ENCODE data around the gene BRD3OS. TPM values are rescaled to one million over a fixed set of nuclear protein-coding genes. Genes with fewer than 3 reads are reported as not detected.

The BRD3OS gene
- total and polyA plus RNA-seq, 2 of the 13 experiments (the other 11 are each of a cell fraction or from before 2014, with no cell fraction given): 4.9 to 5.7 TPM

DNA sequence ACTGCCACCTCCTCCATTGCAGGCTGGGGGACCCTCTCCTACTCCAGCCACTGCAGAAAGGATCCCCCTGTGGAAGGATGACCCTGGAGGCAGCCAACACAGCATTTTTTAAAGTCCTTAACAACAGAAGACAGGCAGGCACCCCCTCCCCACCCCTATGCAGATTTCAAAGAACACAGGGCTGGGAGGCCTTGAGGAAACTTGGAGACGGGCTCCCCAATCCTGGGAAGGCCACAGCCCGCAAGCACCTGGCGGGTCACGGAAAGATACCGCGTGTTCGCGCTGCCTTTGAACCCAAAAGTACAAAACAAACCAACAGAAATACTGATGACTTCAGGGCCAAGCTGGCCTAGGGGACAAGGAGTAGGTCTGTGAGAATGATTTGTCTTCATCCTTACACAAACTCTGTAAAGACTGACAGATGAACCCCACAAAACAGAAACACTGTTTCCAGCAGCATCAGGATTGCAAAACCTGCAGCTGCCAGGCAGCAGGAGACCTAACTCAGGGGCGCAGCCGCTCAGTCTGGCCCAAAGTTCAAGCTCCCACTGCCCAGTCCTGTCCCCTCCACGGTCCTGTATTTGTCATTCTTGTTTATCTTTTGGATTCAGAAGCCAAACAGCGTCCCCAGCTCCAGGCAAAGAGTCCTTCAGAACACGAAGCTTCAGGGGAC lies 46.9 kb upstream of the BRD3OS start (continued):
- TF ChIP-seq ZNF83 (CRISPR knock-in tag; IDR thresholded peaks at IDR 0.05; ENCODE audit: borderline replicate concordance): no peak
- 0 out of 2 replicates have a peak, but pooled peaks have one; percentile 15 for TF ChIP-seq ZFP36L1 (CRISPR knock-in tag; IDR thresholded peaks at IDR 0.05)
- no peak for TF ChIP-seq ZNF883 (CRISPR knock-in tag; IDR thresholded peaks at IDR 0.05; ENCODE audit: not compliant biosample characterization)
- TF ChIP-seq PCBP2 (optimal IDR thresholded peaks at IDR 0.05; ENCODE audit: low read depth, low read length, poor library complexity, severe bottlenecking): no peak
- TF ChIP-seq ZNF101 (CRISPR knock-in tag; IDR thresholded peaks at IDR 0.05; ENCODE audit: borderline replicate concordance, low read depth): no peak
- TF ChIP-seq, protein P1, sequence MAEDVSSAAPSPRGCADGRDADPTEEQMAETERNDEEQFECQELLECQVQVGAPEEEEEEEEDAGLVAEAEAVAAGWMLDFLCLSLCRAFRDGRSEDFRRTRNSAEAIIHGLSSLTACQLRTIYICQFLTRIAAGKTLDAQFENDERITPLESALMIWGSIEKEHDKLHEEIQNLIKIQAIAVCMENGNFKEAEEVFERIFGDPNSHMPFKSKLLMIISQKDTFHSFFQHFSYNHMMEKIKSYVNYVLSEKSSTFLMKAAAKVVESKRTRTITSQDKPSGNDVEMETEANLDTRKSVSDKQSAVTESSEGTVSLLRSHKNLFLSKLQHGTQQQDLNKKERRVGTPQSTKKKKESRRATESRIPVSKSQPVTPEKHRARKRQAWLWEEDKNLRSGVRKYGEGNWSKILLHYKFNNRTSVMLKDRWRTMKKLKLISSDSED (CRISPR knock-in tag; IDR thresholded peaks at IDR 0.05): no peak
- TF ChIP-seq, protein P2, sequence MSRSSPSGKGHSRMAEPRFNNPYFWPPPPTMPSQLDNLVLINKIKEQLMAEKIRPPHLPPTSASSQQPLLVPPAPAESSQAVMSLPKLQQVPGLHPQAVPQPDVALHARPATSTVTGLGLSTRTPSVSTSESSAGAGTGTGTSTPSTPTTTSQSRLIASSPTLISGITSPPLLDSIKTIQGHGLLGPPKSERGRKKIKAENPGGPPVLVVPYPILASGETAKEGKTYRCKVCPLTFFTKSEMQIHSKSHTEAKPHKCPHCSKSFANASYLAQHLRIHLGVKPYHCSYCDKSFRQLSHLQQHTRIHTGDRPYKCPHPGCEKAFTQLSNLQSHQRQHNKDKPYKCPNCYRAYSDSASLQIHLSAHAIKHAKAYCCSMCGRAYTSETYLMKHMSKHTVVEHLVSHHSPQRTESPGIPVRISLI (CRISPR knock-in tag; IDR thresholded peaks at IDR 0.05; ENCODE audit: borderline replicate concordance): no peak
- TF ChIP-seq, protein P3, sequence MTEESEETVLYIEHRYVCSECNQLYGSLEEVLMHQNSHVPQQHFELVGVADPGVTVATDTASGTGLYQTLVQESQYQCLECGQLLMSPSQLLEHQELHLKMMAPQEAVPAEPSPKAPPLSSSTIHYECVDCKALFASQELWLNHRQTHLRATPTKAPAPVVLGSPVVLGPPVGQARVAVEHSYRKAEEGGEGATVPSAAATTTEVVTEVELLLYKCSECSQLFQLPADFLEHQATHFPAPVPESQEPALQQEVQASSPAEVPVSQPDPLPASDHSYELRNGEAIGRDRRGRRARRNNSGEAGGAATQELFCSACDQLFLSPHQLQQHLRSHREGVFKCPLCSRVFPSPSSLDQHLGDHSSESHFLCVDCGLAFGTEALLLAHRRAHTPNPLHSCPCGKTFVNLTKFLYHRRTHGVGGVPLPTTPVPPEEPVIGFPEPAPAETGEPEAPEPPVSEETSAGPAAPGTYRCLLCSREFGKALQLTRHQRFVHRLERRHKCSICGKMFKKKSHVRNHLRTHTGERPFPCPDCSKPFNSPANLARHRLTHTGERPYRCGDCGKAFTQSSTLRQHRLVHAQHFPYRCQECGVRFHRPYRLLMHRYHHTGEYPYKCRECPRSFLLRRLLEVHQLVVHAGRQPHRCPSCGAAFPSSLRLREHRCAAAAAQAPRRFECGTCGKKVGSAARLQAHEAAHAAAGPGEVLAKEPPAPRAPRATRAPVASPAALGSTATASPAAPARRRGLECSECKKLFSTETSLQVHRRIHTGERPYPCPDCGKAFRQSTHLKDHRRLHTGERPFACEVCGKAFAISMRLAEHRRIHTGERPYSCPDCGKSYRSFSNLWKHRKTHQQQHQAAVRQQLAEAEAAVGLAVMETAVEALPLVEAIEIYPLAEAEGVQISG (CRISPR knock-in tag; IDR thresholded peaks at IDR 0.05): peak; percentile 55; the same call in 1 of the 2 replicates
- TF ChIP-seq ZNF788 (CRISPR knock-in tag; IDR thresholded peaks at IDR 0.05; ENCODE audit: borderline replicate concordance): no peak
- no peak for TF ChIP-seq HCFC1 (IDR thresholded peaks at IDR 0.05; ENCODE audit: low read depth, low read length)
- TF ChIP-seq, protein P4, sequence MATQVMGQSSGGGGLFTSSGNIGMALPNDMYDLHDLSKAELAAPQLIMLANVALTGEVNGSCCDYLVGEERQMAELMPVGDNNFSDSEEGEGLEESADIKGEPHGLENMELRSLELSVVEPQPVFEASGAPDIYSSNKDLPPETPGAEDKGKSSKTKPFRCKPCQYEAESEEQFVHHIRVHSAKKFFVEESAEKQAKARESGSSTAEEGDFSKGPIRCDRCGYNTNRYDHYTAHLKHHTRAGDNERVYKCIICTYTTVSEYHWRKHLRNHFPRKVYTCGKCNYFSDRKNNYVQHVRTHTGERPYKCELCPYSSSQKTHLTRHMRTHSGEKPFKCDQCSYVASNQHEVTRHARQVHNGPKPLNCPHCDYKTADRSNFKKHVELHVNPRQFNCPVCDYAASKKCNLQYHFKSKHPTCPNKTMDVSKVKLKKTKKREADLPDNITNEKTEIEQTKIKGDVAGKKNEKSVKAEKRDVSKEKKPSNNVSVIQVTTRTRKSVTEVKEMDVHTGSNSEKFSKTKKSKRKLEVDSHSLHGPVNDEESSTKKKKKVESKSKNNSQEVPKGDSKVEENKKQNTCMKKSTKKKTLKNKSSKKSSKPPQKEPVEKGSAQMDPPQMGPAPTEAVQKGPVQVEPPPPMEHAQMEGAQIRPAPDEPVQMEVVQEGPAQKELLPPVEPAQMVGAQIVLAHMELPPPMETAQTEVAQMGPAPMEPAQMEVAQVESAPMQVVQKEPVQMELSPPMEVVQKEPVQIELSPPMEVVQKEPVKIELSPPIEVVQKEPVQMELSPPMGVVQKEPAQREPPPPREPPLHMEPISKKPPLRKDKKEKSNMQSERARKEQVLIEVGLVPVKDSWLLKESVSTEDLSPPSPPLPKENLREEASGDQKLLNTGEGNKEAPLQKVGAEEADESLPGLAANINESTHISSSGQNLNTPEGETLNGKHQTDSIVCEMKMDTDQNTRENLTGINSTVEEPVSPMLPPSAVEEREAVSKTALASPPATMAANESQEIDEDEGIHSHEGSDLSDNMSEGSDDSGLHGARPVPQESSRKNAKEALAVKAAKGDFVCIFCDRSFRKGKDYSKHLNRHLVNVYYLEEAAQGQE (IDR thresholded peaks at IDR 0.05; ENCODE audit: borderline replicate concordance in 1 of 2, low read depth in 1 of 2, low read length in 2 of 2): peak in 1 of 2 experiments; percentile 48; a peak in 1 of 4 replicates
- TF ChIP-seq RARA (CRISPR knock-in tag; IDR thresholded peaks at IDR 0.05): peak; percentile 82
- peak; percentile 21 to 81; a peak in 2 of 4 replicates for TF ChIP-seq EP300 (IDR thresholded peaks at IDR 0.05; ENCODE audit: low read depth in 2 of 2, low read length in 2 of 2)
- peak; percentile 39; the same call in 1 of the 2 replicates for TF ChIP-seq EP300 (CRISPR knock-in tag; IDR thresholded peaks at IDR 0.05; ENCODE audit: borderline replicate concordance)
- TF ChIP-seq, protein P5, sequence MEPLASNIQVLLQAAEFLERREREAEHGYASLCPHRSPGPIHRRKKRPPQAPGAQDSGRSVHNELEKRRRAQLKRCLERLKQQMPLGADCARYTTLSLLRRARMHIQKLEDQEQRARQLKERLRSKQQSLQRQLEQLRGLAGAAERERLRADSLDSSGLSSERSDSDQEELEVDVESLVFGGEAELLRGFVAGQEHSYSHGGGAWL (CRISPR knock-in tag; IDR thresholded peaks at IDR 0.05): no peak
- TF ChIP-seq SIN3A (IDR thresholded peaks at IDR 0.05; ENCODE audit: borderline replicate concordance, low read depth, low read length): peak; percentile 86
- TF ChIP-seq, protein P6, sequence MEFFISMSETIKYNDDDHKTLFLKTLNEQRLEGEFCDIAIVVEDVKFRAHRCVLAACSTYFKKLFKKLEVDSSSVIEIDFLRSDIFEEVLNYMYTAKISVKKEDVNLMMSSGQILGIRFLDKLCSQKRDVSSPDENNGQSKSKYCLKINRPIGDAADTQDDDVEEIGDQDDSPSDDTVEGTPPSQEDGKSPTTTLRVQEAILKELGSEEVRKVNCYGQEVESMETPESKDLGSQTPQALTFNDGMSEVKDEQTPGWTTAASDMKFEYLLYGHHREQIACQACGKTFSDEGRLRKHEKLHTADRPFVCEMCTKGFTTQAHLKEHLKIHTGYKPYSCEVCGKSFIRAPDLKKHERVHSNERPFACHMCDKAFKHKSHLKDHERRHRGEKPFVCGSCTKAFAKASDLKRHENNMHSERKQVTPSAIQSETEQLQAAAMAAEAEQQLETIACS (CRISPR knock-in tag; IDR thresholded peaks at IDR 0.05): no peak
